Activated CD8-positive, alpha-beta memory T cell treated with anti-CD3 and anti-CD28 coated beads, Interleukin-2, amount 10 ng/mL, durations not matched to agents 7 days and 5 days (primary cell): Measurements from ENCODE around the gene UTP15. TPM values are rescaled to one million over a fixed set of nuclear protein-coding genes. Genes with fewer than 3 reads are reported as not detected.
A peak's percentile ranks its signal among the peaks of the same experiment; 100 is the strongest.

Source experiments
- ATAC-seq: fragments of 150-1000 bp; cut with Tn5 transposase; one replicate; pipeline ENCODE4 v1.10.0; 2021; ENCODE audit warnings: moderate library complexity
- CTCF ChIA-PET: fragments of 350-600 bp; sonication (Branson Sonifier 250); formaldehyde crosslinking; loops from one replicate; lab custom pipeline; 2021; ENCODE audit warnings: antibody characterized with exemption; lab: Charles Lee
- DNase-seq: peaks from one replicate; pipeline ENCODE4 v3.0.0-alpha.2; 2020
- H3K27ac Mint-ChIP-seq: one replicate; pipeline ENCODE4 v1.8.0; 2021; ENCODE audit warnings: mild to moderate bottlenecking, mixed read lengths
- H3K27me3 Mint-ChIP-seq: one replicate; pipeline ENCODE4 v1.8.0; 2021; ENCODE audit warnings: mixed read lengths
- H3K36me3 Mint-ChIP-seq: one replicate; pipeline ENCODE4 v1.8.0; 2021; ENCODE audit warnings: mild to moderate bottlenecking, mixed read lengths
- H3K4me1 Mint-ChIP-seq: one replicate; pipeline ENCODE4 v1.8.0; 2021; ENCODE audit warnings: mixed read lengths
- H3K4me3 Mint-ChIP-seq: one replicate; pipeline ENCODE4 v1.8.0; 2021; ENCODE audit warnings: mild to moderate bottlenecking, moderate library complexity, mixed read lengths
- H3K9me3 Mint-ChIP-seq: one replicate; pipeline ENCODE4 v1.8.0; 2022; ENCODE audit warnings: low read depth, mixed read lengths
- total RNA-seq, 2 experiments: library from RNA; stranded (reverse); gene quantifications; one replicate each; pipeline ENCODE4 v1.2.3, GENCODE V29; 2021

The UTP15 gene
- total RNA-seq, 2 experiments from 2014 or later, result 22.3 to 25.9 TPM

DNA sequence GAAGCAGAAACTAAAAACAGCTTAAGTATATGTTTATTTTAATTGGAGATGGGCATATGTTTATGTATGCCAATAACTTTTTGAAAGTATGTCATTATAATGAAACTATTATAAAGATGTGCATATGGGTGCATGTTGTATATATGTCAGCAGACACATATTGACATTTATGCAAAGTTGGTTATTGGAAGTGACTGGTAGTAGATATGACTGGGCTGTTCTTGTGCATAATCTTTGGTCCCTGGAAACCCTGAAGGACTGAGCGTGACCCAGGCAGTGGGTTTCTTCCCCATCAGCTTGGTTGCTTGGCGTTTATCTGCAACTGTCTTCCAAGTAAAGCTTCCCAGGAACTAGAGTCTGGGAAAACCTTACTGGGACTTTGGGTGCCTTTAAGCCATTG, 25.8 kb upstream of the UTP15 start:
- ATAC-seq (no peak), DNase-seq (no peak)
- Mint-ChIP-seq H3K4me1 (peaks cover 13% of the 10 kb centered on the region), H3K36me3 (no peaks in the 10 kb centered on the region), H3K9me3 (no peaks in the 10 kb centered on the region), H3K27me3 (peaks cover 31% of the 10 kb centered on the region), H3K27ac (no peak overlapping the region), H3K4me3 (no peak overlapping the region)
- CTCF ChIA-PET, result interaction anchor here (7.6 kb wide), 1 partner anchor 18 kb away, joined by 67 read pairs; no protein-coding TSS in a partner anchor

DNA sequence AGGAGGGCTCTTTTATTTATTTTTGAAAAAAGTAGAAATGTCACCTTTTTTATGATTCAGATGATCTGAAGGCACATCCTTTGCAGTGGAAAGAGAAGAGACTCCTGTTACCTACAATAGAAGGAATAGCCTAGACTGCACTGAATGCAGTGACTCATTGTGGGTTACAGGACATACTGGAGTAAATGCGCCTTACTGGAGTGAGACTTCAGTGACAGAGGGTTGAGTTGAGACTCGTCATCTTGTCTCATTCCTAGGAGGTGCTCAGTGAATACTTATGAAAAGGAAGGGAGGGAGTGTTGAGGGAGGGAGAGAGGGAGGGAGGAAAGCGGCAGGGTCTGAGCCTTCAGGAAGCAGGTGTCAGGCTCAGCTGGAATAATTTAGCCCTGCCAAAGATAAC, 25.4 kb upstream of the UTP15 start:
- H3K9me3 Mint-ChIP-seq, result no peaks in the 10 kb centered on the region
- no peak for ATAC-seq
- no peaks in the 10 kb centered on the region for H3K36me3 Mint-ChIP-seq
- no peak overlapping the region for H3K27ac Mint-ChIP-seq
- H3K27me3 Mint-ChIP-seq, result peaks cover 31% of the 10 kb centered on the region
- peaks cover 13% of the 10 kb centered on the region for H3K4me1 Mint-ChIP-seq
- CTCF ChIA-PET, result interaction anchor here (7.6 kb wide), 1 partner anchor 18 kb away, joined by 67 read pairs; no protein-coding TSS in a partner anchor
- no peak for DNase-seq
- H3K4me3 Mint-ChIP-seq, result no peak overlapping the region

DNA sequence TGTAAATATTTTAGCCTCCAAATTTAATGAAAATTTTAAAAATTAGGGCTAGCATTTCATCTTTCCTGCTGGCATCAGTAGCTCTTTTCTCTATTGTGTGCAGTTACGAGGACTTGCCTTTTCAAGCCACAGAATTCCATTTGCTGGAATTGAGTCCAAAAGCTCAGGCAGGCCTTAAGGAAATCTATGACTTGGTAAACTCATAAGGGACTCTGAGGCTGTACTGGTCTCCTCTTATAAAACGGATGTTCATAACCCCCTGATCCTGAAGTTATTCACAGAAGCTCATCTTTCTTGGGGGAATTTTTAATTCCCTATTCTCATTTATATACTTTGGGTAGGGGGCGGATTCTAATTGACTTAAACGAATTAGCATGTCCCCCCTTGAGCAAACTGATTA, 23.5 kb upstream of the UTP15 start:
- peaks cover 13% of the 10 kb centered on the region for H3K4me1 Mint-ChIP-seq
- DNase-seq, result no peak
- H3K27ac Mint-ChIP-seq, result no peak overlapping the region
- H3K4me3 Mint-ChIP-seq, result no peak overlapping the region
- no peaks in the 10 kb centered on the region for H3K36me3 Mint-ChIP-seq
- peaks cover 31% of the 10 kb centered on the region for H3K27me3 Mint-ChIP-seq
- no peaks in the 10 kb centered on the region for H3K9me3 Mint-ChIP-seq
- no peak for ATAC-seq
- CTCF ChIA-PET, result interaction anchor here (1.2 to 2.0 kb wide), 2 partner anchors 22 to 83 kb away, joined by 3 to 7 read pairs; no protein-coding TSS in a partner anchor

DNA sequence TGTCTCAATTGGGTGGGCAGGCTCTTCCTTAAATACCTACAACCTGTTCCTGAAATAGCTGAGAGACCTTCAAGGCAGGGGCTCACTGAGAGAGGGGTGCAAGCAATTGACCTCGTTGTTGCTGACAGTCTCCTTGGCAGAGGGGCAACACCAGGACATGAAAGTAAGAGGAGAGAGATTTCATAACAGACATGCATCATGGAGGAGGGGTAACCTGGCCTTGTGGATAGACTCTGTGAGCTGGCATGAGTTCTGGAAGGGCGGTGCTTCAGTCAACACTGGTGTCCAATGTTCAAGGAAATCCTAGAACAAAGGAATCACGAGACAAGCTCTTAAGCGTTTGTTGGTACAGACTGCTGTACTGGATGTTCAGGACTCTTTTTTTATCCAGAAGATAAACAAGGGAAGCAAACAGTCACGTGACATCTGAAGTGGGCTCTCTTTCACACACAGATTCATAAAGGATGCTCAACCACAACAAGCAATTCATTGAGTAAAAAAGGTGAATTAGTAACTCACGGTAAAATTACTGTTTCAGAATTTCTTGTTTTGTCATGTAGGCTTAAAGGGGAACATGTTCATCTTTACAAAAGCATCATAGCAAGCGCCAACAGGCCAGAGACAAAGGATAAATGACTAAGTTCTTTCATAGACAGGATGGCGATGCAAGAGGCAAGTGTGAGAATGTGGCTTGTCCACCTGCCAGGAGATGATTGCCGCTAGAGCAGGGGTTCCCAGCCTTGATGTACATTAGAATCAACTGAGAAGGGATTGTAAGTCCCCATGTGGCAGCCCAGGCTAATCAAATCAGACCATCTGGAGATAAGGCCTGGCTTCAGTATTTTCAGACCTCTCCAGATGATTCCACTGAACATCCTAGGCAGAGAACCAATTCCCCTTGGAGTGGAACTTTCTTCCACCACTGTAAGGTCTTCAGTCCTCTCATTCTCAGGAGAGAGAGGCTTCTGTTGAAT, 20.8 kb upstream of the UTP15 start:
- H3K36me3 Mint-ChIP-seq, result no peaks in the 10 kb centered on the region
- no peak overlapping the region for H3K27ac Mint-ChIP-seq
- peaks cover 27% of the 10 kb centered on the region for H3K27me3 Mint-ChIP-seq
- no peak for DNase-seq
- CTCF ChIA-PET, result no interaction called here
- H3K9me3 Mint-ChIP-seq, result no peaks in the 10 kb centered on the region
- peaks cover 13% of the 10 kb centered on the region for H3K4me1 Mint-ChIP-seq
- ATAC-seq, result no peak
- no peak overlapping the region for H3K4me3 Mint-ChIP-seq

DNA sequence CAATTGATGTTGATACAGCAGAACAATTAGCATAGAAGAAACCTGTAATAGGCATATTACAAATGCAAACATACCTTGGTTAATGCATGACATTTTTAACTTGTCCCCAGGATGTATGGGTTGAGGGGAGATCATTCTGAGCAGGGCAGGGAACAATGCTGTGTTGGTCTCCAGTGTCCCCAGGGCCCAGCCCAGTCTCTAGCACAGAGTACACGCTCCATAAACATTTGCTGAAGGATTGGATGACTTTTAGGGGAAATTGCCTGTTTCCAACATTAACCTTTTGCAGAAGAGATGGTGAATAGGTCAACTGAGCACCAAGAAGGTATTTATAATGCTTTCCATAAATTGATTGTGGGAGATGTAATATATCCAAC, 20.2 kb upstream of the UTP15 start:
- Mint-ChIP-seq H3K36me3 (no peaks in the 10 kb centered on the region), H3K4me1 (peaks cover 13% of the 10 kb centered on the region), H3K27ac (no peak overlapping the region), H3K27me3 (peaks cover 25% of the 10 kb centered on the region), H3K9me3 (no peaks in the 10 kb centered on the region), H3K4me3 (no peak overlapping the region)
- DNase-seq (no peak), ATAC-seq (no peak)
- CTCF ChIA-PET, result no interaction called here

DNA sequence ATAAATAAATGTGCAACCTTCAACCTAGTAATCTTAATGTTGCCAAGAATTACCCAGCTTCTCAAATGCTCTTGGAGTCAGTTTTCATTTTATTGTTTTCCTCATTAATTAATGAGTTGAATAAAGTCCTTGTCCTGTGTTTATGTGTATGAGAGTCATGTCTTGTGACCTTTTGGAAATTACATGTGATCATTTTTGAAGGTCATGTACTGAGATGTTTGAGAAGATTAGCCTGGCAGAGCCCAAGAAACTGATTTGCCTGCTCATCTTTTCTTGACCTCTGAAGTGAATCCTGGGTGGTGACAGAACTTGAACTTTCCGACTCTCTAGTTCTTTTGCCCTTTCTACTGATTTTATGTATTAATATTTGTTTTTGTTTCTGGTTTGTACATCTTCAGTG, 15.5 kb upstream of the UTP15 start:
- Mint-ChIP-seq H3K9me3 (no peaks in the 10 kb centered on the region), H3K27ac (no peak overlapping the region), H3K27me3 (peaks cover 8% of the 10 kb centered on the region), H3K36me3 (peaks cover 5% of the 10 kb centered on the region), H3K4me1 (no peaks in the 10 kb centered on the region), H3K4me3 (no peak overlapping the region)
- CTCF ChIA-PET, result interaction anchor here (4.3 kb wide), 1 partner anchor 14 kb away, joined by 19 read pairs; no protein-coding TSS in a partner anchor
- no peak for ATAC-seq
- no peak for DNase-seq

DNA sequence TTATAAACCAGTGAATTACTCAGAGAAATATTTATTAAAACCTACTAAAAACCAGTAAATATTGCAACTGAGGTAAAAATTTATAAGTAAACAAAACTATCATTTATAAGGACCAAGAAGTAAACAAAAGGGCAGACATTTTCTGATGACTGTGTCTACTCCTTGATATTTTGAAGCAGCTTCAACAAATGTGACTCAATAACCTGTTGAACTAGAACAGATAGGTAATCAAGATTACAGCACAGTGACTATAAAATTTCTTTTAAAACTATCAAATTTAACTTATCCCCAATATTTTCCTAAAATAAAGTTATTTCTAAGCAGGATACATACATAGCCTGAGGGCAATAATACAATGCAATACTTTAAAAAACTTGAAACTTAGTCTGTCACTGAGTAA, 12.9 kb upstream of the UTP15 start:
- Mint-ChIP-seq H3K4me1 (no peaks in the 10 kb centered on the region), H3K9me3 (no peaks in the 10 kb centered on the region), H3K4me3 (no peak overlapping the region), H3K27me3 (peaks cover 5% of the 10 kb centered on the region), H3K27ac (no peak overlapping the region), H3K36me3 (peaks cover 8% of the 10 kb centered on the region)
- CTCF ChIA-PET, result no interaction called here
- no peak for ATAC-seq
- DNase-seq, result no peak

DNA sequence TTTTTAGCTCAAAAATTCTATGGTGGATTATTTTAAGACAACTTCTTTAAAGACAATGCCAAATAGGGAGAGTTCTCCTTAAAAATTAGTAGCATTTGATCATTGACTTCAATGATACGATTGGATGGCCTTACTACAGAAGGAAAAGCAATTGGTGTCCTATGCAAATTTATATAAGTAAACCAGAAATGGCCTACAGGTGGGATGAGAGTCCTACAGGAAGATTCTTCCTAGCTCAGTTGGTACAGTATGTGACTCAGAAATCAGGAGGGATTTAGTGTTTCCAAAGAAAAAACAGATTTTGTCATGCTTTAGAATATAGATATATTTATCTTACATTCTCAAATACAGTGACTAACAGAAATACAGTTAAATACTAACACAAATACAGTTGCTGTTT, 6.6 kb upstream of the UTP15 start:
- H3K36me3 Mint-ChIP-seq, result peaks cover 20% of the 10 kb centered on the region
- CTCF ChIA-PET, result interaction anchor here (0.8 to 1.1 kb wide), 2 partner anchors 23 to 234 kb away, joined by 3 to 5 read pairs; no protein-coding TSS in a partner anchor
- H3K4me1 Mint-ChIP-seq, result peaks cover 22% of the 10 kb centered on the region
- ATAC-seq, result no peak
- H3K9me3 Mint-ChIP-seq, result no peaks in the 10 kb centered on the region
- no peak overlapping the region for H3K4me3 Mint-ChIP-seq
- no peak overlapping the region for H3K27ac Mint-ChIP-seq
- no peak for DNase-seq
- H3K27me3 Mint-ChIP-seq, result no peaks in the 10 kb centered on the region

DNA sequence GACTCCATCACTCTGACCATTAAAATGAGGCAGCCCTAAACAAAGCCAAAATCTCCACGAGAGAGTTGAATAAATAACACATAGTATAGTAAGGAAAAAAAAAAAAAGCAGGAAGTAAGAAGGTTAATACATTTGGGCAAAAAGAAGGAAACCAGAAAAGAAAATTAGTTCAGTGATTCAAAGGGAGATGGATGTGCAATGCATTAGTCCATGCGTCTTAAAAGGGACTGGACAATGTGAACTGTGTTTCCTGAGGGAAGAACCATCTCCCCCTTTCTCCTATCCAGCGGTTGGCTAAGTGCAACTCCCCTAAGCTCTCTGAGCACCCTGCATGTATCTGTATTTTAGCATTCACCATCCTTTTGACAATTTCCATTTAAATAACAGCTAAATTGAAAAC, 1.5 kb upstream of the UTP15 start:
- peaks cover 20% of the 10 kb centered on the region for H3K36me3 Mint-ChIP-seq
- peak overlapping the region; percentile 97 for H3K4me3 Mint-ChIP-seq
- ATAC-seq (no peak), DNase-seq (no peak)
- H3K27ac Mint-ChIP-seq, result peak overlapping the region; percentile 100
- H3K4me1 Mint-ChIP-seq, result peaks cover 45% of the 10 kb centered on the region
- no peaks in the 10 kb centered on the region for H3K27me3 Mint-ChIP-seq
- CTCF ChIA-PET, result interaction anchor here (1.2 to 2.1 kb wide), 4 partner anchors 9 to 44 kb away, joined by 3 to 7 read pairs (median 5); no protein-coding TSS in a partner anchor
- no peaks in the 10 kb centered on the region for H3K9me3 Mint-ChIP-seq

DNA sequence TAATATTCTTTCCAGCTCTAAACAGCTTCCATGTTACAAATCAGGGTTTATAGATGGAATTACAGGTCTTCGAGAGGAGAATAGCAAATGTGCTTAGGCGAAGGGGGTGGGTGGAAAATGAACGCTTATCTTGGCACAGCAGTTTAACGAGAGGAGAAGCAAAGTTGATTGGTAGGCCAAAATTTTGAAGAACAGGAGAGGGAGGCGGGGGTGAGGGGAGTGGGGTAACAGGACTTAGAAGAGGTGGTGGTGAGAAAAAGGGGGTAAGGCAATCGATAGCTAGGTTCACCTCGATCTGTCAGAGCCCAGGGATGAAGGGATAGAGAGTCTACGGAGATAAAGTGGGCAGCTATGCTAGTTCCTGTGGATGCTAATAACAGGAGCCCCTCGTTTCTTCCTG, 868 bp upstream of the UTP15 start:
- Mint-ChIP-seq H3K4me3 (peak overlapping the region; percentile 97), H3K4me1 (peaks cover 45% of the 10 kb centered on the region), H3K27me3 (no peaks in the 10 kb centered on the region), H3K9me3 (no peaks in the 10 kb centered on the region), H3K36me3 (peaks cover 22% of the 10 kb centered on the region), H3K27ac (peak overlapping the region; percentile 100)
- CTCF ChIA-PET, result interaction anchor here (0.8 to 2.1 kb wide), 5 partner anchors 9 to 45 kb away, joined by 3 to 7 read pairs (median 5); no protein-coding TSS in a partner anchor
- peak; percentile 44 for DNase-seq
- no peak for ATAC-seq

DNA sequence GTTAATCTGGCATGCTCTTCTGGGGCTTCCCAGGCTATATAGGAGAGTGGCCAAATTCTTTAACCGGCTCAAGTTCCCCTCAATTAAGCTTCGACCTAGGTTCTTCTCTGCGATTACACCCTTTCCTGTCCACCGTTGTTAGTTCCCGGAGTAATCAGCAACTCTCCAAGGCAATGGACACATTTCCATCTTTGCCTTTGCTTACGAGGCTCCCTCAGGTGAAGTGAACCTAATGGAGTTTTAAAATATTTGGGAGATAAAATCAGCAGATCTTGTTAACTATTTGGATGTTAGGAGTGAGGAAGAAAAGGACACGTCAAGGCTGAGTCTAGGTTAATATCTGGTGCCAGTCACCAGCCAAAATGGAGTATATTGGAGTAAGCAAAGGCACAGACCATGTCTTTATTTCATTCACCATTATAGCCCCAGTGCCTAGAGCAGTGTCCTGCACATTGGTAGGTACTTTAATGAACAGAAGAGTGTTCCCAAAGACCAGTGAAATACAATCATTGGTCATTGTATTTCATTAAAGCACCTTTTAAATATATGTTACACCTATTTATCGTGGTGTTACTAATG, 515 bp downstream of the UTP15 start:
- H3K4me3 Mint-ChIP-seq, result peak overlapping the region; percentile 97
- CTCF ChIA-PET, result no interaction called here
- no peak for DNase-seq
- no peaks in the 10 kb centered on the region for H3K9me3 Mint-ChIP-seq
- no peaks in the 10 kb centered on the region for H3K27me3 Mint-ChIP-seq
- H3K36me3 Mint-ChIP-seq, result peaks cover 25% of the 10 kb centered on the region
- no peak for ATAC-seq
- H3K4me1 Mint-ChIP-seq, result peaks cover 40% of the 10 kb centered on the region
- peak overlapping the region; percentile 100 for H3K27ac Mint-ChIP-seq

DNA sequence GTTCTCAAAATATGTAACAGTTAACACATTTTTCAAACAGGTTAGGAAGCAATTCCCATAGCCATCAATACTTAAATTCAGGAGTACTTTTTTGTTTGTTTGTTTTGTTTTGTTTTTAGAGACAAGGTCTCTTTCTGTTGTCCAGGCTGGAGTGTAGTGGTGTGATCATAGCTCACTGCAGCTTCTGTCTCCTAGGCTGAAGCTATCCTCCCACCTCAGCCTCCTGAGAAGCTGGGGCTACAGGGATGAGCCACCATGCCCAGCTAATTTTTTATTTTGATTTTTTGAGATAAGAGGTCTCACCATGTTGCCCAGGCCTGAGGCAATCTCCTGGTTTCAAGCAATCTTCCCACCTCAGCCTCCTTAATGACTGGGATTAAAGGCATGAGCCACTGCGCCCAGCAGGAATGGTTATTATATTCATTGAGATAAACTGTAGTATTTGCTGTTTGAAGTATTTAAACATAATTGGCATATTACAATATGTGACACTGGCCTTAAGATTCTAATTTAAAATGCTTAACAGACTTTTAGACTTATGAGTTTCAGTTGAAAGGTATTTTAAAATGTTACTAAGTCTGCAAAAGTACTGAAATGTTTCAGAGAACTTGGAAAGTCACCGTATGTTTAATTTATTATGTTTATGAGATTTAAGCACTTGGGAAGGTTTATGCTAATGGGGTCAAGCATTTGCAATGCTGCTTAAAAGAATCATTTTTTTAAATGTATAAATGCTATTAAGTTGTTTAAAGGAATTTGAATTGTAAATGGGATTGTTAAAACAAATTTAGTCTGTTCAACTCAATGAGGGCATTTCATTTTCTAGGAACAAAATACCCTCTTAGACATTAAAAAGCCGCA, 17.0 kb downstream of the UTP15 start:
- CTCF ChIA-PET, result interaction anchor here (0.9 to 2.1 kb wide), 2 partner anchors 8 to 83 kb away, joined by 3 to 14 read pairs; no protein-coding TSS in a partner anchor
- Mint-ChIP-seq H3K4me1 (peaks cover 2% of the 10 kb centered on the region), H3K27me3 (no peaks in the 10 kb centered on the region), H3K4me3 (no peak overlapping the region), H3K27ac (no peak overlapping the region), H3K36me3 (peaks cover 22% of the 10 kb centered on the region), H3K9me3 (no peaks in the 10 kb centered on the region)
- DNase-seq, result no peak
- no peak for ATAC-seq

DNA sequence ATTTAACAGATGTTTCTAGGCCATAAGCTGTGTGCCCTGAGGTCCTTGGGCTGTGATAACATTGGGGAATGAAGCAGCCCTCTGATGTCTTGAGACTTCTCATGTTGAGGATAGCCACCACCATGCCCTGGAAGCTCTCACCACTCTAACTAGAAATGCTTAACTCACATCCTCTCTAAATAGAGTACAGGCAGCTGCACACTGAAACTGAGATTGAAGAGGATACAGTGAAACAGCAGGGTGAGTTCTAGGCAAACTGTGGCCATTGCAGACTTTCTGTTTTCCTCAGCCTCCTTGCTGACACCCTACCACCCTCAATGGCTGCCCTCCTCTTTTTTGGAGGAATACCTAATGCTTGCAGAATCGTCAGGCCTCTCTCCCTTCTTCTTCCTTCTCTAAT, 22.4 kb downstream of the UTP15 start:
- Mint-ChIP-seq H3K36me3 (no peaks in the 10 kb centered on the region), H3K4me3 (no peak overlapping the region), H3K9me3 (no peaks in the 10 kb centered on the region), H3K27ac (no peak overlapping the region), H3K4me1 (peaks cover 9% of the 10 kb centered on the region), H3K27me3 (no peaks in the 10 kb centered on the region)
- CTCF ChIA-PET, result interaction anchor here (0.6 to 7.1 kb wide), 2 partner anchors 22 to 205 kb away, joined by 3 to 92 read pairs; no protein-coding TSS in a partner anchor
- ATAC-seq (peak; percentile 51), DNase-seq (no peak)
